GM12878 (cell line): ENCODE data around the gene HSPA12A.

Experiments
- CHD2 ChIP-seq: IDR thresholded peaks from 2 replicates; pipeline ENCODE4 v1.6.1; 2011; ENCODE audit warnings: low read depth, low read length, improper control_type of control experiment, borderline replicate concordance
- EP300 ChIP-seq, 2 experiments: fragments of 150-350 bp in 1 of 2; IDR thresholded peaks; 2 replicates each; pipeline ENCODE4 v1.6.1; 2011 to 2012; ENCODE audit warnings: low read depth in 2 of 2, low read length in 2 of 2, borderline replicate concordance in 1 of 2, improper control_type of control experiment in 1 of 2, inconsistent platforms in 1 of 2; ENCODE audit not compliant: control insufficient read depth in 1 of 2
- MXI1 ChIP-seq: fragments of 150-350 bp; IDR thresholded peaks from 2 replicates; pipeline ENCODE4 v1.6.1; 2011; ENCODE audit warnings: low read depth, mild to moderate bottlenecking, inconsistent platforms, low read length, improper control_type of control experiment
- RBBP5 ChIP-seq: fragments of 200-600 bp; sonication (generic); conservative IDR thresholded peaks from 2 replicates; pipeline ENCODE4 v1.6.1; 2016
- TCF12 ChIP-seq: IDR thresholded peaks from 2 replicates; pipeline ENCODE4 v1.6.1; 2011; ENCODE audit warnings: low read depth, mild to moderate bottlenecking, low read length
- TF ChIP-seq, protein P1 (sequence below): fragments of 450-650 bp; conservative IDR thresholded peaks from 2 replicates; pipeline ENCODE4 v1.6.1; 2017; ENCODE audit warnings: mild to moderate bottlenecking, moderate library complexity

DNA sequence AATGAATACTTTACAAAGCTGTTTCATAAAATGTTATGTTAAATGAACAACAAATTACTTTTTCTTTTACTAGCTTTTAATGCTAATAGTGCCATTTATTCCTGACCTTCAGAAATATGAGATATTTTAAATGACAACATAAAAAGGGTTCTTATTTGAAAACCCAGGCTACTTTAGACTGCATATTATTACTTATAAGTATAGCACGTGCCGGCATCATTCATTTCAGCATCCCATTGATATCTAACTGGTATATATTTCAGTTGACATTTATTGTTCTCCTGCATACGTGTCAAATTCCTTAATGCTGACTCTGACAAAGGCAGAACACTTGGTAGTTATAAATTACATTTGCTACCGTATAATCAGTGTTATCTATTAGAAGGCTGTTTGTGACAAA is 86.3 kb downstream of the HSPA12A start:
- TF ChIP-seq CHD2 (no peak), MXI1 (no peak), TCF12 (no peak), EP300 (IDR thresholded peaks at IDR 0.05; ENCODE audit: borderline replicate concordance in 1 of 2, control insufficient read depth in 1 of 2, low read depth in 2 of 2, low read length in 2 of 2) (no peak), RBBP5 (no peak)
- TF ChIP-seq, protein P1, sequence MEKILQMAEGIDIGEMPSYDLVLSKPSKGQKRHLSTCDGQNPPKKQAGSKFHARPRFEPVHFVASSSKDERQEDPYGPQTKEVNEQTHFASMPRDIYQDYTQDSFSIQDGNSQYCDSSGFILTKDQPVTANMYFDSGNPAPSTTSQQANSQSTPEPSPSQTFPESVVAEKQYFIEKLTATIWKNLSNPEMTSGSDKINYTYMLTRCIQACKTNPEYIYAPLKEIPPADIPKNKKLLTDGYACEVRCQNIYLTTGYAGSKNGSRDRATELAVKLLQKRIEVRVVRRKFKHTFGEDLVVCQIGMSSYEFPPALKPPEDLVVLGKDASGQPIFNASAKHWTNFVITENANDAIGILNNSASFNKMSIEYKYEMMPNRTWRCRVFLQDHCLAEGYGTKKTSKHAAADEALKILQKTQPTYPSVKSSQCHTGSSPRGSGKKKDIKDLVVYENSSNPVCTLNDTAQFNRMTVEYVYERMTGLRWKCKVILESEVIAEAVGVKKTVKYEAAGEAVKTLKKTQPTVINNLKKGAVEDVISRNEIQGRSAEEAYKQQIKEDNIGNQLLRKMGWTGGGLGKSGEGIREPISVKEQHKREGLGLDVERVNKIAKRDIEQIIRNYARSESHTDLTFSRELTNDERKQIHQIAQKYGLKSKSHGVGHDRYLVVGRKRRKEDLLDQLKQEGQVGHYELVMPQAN, result no peak
